ENCODE measurements around the gene LCE1B.

- TF ChIP-seq, protein P1, sequence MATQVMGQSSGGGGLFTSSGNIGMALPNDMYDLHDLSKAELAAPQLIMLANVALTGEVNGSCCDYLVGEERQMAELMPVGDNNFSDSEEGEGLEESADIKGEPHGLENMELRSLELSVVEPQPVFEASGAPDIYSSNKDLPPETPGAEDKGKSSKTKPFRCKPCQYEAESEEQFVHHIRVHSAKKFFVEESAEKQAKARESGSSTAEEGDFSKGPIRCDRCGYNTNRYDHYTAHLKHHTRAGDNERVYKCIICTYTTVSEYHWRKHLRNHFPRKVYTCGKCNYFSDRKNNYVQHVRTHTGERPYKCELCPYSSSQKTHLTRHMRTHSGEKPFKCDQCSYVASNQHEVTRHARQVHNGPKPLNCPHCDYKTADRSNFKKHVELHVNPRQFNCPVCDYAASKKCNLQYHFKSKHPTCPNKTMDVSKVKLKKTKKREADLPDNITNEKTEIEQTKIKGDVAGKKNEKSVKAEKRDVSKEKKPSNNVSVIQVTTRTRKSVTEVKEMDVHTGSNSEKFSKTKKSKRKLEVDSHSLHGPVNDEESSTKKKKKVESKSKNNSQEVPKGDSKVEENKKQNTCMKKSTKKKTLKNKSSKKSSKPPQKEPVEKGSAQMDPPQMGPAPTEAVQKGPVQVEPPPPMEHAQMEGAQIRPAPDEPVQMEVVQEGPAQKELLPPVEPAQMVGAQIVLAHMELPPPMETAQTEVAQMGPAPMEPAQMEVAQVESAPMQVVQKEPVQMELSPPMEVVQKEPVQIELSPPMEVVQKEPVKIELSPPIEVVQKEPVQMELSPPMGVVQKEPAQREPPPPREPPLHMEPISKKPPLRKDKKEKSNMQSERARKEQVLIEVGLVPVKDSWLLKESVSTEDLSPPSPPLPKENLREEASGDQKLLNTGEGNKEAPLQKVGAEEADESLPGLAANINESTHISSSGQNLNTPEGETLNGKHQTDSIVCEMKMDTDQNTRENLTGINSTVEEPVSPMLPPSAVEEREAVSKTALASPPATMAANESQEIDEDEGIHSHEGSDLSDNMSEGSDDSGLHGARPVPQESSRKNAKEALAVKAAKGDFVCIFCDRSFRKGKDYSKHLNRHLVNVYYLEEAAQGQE (IDR thresholded peaks at IDR 0.05; ENCODE audit: low read depth) = no peak
- TF ChIP-seq TCF12 (IDR thresholded peaks at IDR 0.05; ENCODE audit: low read depth) (no peak), MAX (IDR thresholded peaks at IDR 0.05) (no peak), FOXM1 (IDR thresholded peaks at IDR 0.05; ENCODE audit: borderline replicate concordance, low read depth) (no peak), RAD21 (IDR thresholded peaks at IDR 0.05; ENCODE audit: low read depth) (no peak)
These were observed 42.8 kb upstream of the LCE1B start for GRCh38 chr1:152768847-152769533.
